Measurements from ENCODE around the gene PIGP.

- no peak for TF ChIP-seq SIN3A (IDR thresholded peaks at IDR 0.05; ENCODE audit: borderline replicate concordance, insufficient read depth, low read length)
- TF ChIP-seq REST (IDR thresholded peaks at IDR 0.05; ENCODE audit: insufficient read depth in 1 of 2, low read depth in 2 of 2, low read length in 2 of 2) = no peak
- TF ChIP-seq POLR2AphosphoS5 (IDR thresholded peaks at IDR 0.05; ENCODE audit: low read depth, low read length) = no peak
Observed at GRCh38 chr21:37075214-37075770, 2.4 kb upstream of the PIGP start.

Data from PFSK-1 (cell line).